Myocyte (in vitro differentiated cells): Measurements from ENCODE around the gene DHX36. TPM values are rescaled to one million over a fixed set of nuclear protein-coding genes. Genes with fewer than 3 reads are reported as not detected.

Experiments
- DNase-seq: peaks from one replicate; pipeline ENCODE4 v3.0.0-alpha.2; 2012; ENCODE audit warnings: low read depth
- total RNA-seq: library from RNA; depleted of rRNA; stranded (reverse); fragments of >200 nt; gene quantifications from 2 replicates; pipeline ENCODE4 v1.2.3, GENCODE V29; 2014

The DHX36 gene
- total RNA-seq, 1 donor from 2014 or later, result 54.5 TPM

- no peak for DNase-seq
Observed at GRCh38 chr3:154285221-154285620, 39.1 kb downstream of the DHX36 start.

GRCh38 chr3:154280161-154280560 is 44.1 kb downstream of the DHX36 start:
- DNase-seq, result no peak

- no peak for DNase-seq
Observed at GRCh38 chr3:154275965-154276364, 48.3 kb downstream of the DHX36 start.

GRCh38 chr3:154275292-154275691 is 49.0 kb downstream of the DHX36 start:
- no peak for DNase-seq

- no peak for DNase-seq
Observed at GRCh38 chr3:154274348-154274747, 49.9 kb downstream of the DHX36 start.

GRCh38 chr3:154273381-154273780 is 50.9 kb downstream of the DHX36 start:
- no peak for DNase-seq

- no peak for DNase-seq
Observed at GRCh38 chr3:154254527-154254926, 69.8 kb downstream of the DHX36 start.

- DNase-seq, result peak; percentile 83
Observed at GRCh38 chr3:154252759-154253638, 71.3 kb downstream of the DHX36 start.

- no peak for DNase-seq
Observed at GRCh38 chr3:154251610-154252009, 72.7 kb downstream of the DHX36 start.

GRCh38 chr3:154250291-154250690 is 74.0 kb downstream of the DHX36 start:
- no peak for DNase-seq

- DNase-seq, result peak; percentile 25
Observed at GRCh38 chr3:154247806-154248415, 76.4 kb downstream of the DHX36 start.

GRCh38 chr3:154244644-154245043 is 79.6 kb downstream of the DHX36 start:
- DNase-seq, result no peak

- DNase-seq, result peak; percentile 16
Observed at GRCh38 chr3:154243353-154243752, 80.9 kb downstream of the DHX36 start.

- DNase-seq, result no peak
Observed at GRCh38 chr3:154242766-154243165, 81.5 kb downstream of the DHX36 start.

GRCh38 chr3:154241496-154241895 is 82.8 kb downstream of the DHX36 start:
- DNase-seq, result no peak

GRCh38 chr3:154240235-154240634 is 84.1 kb downstream of the DHX36 start:
- no peak for DNase-seq

GRCh38 chr3:154236331-154236730 is 88.0 kb downstream of the DHX36 start:
- no peak for DNase-seq

- peak; percentile 4 for DNase-seq
Observed at GRCh38 chr3:154235330-154235729, 89.0 kb downstream of the DHX36 start.

GRCh38 chr3:154229217-154229590 is 95.1 kb downstream of the DHX36 start:
- DNase-seq, result no peak

- DNase-seq, result no peak
Observed at GRCh38 chr3:154228561-154229216, 95.6 kb downstream of the DHX36 start.

GRCh38 chr3:154227531-154227930 is 96.8 kb downstream of the DHX36 start:
- no peak for DNase-seq

GRCh38 chr3:154225536-154225935 is 98.8 kb downstream of the DHX36 start:
- DNase-seq, result no peak
